DOHH2 (cell line): ENCODE results near the gene LPIN1.

Source experiments
- H3F3A ChIP-seq: fragments of 200-600 bp; sonication (generic), shearing (Covaris generic); 2 replicates; pipeline ENCODE4 v1.6.0; 2016; ENCODE audit warnings: antibody characterized with exemption, mild to moderate bottlenecking; ENCODE audit not compliant: control insufficient read depth, insufficient read depth
- H3K27ac ChIP-seq: fragments of 200-600 bp; sonication (generic); 2 replicates; pipeline ENCODE4 v1.5.1; 2014; ENCODE audit warnings: low read depth, mild to moderate bottlenecking, low read length, moderate library complexity
- H3K27me3 ChIP-seq: fragments of 200-600 bp; sonication (generic); 2 replicates; pipeline ENCODE4 v1.6.1; 2014; ENCODE audit warnings: mild to moderate bottlenecking, low read length, mixed read lengths; ENCODE audit not compliant: control insufficient read depth
- H3K36me3 ChIP-seq: fragments of 200-600 bp; sonication (generic); 2 replicates; pipeline ENCODE4 v1.6.1; 2014; ENCODE audit warnings: mild to moderate bottlenecking, low read length, moderate library complexity, mixed read lengths; ENCODE audit not compliant: control insufficient read depth
- H3K4me1 ChIP-seq: fragments of 200-600 bp; sonication (generic); 2 replicates; pipeline ENCODE4 v1.6.1; 2014; ENCODE audit warnings: mild to moderate bottlenecking, low read length, mixed read lengths; ENCODE audit not compliant: control insufficient read depth
- H3K4me2 ChIP-seq: fragments of 200-600 bp; sonication (generic); 2 replicates; pipeline ENCODE4 v1.6.0; 2014; ENCODE audit warnings: mild to moderate bottlenecking, low read length, moderate library complexity
- H3K4me3 ChIP-seq: fragments of 200-600 bp; sonication (generic); 2 replicates; pipeline ENCODE4 v1.5.1; 2014; ENCODE audit warnings: mild to moderate bottlenecking, low read length, mixed read lengths
- H3K79me2 ChIP-seq: fragments of 200-600 bp; sonication (generic); 2 replicates; pipeline ENCODE4 v1.6.1; 2014; ENCODE audit warnings: mild to moderate bottlenecking, low read length, mixed read lengths; ENCODE audit not compliant: control insufficient read depth
- H3K9me2 ChIP-seq: fragments of 200-600 bp; sonication (generic); replicated peaks from 2 replicates; pipeline ENCODE4 v1.6.1; 2014; ENCODE audit warnings: mild to moderate bottlenecking, low read length, mixed read lengths; ENCODE audit not compliant: control insufficient read depth
- H3K9me3 ChIP-seq: fragments of 200-600 bp; sonication (generic); 2 replicates; pipeline ENCODE4 v1.6.1; 2014; ENCODE audit warnings: antibody characterized with exemption, low read length, mixed read lengths; ENCODE audit not compliant: control insufficient read depth, insufficient read depth
- H4K20me1 ChIP-seq: fragments of 200-600 bp; sonication (generic); 2 replicates; pipeline ENCODE4 v1.6.0; 2014; ENCODE audit warnings: low read depth, mild to moderate bottlenecking, antibody characterized with exemption, low read length, moderate library complexity; ENCODE audit not compliant: control insufficient read depth, insufficient read depth
- EZH2phosphoT487 ChIP-seq: fragments of 200-600 bp; sonication (generic); IDR thresholded peaks from 2 replicates; pipeline ENCODE4 v1.6.1; 2017; ENCODE audit warnings: borderline replicate concordance, mild to moderate bottlenecking, antibody characterized with exemption, low read length, moderate library complexity, mixed read lengths
- TF ChIP-seq, protein P1 (sequence below): fragments of 200-600 bp; sonication (generic); IDR thresholded peaks from one replicate; pipeline ENCODE4 v1.5.1; 2014; ENCODE audit warnings: antibody characterized with exemption, mild to moderate bottlenecking, low read depth, low read length; ENCODE audit not compliant: poor library complexity, severe bottlenecking

Gene LPIN1

DNA sequence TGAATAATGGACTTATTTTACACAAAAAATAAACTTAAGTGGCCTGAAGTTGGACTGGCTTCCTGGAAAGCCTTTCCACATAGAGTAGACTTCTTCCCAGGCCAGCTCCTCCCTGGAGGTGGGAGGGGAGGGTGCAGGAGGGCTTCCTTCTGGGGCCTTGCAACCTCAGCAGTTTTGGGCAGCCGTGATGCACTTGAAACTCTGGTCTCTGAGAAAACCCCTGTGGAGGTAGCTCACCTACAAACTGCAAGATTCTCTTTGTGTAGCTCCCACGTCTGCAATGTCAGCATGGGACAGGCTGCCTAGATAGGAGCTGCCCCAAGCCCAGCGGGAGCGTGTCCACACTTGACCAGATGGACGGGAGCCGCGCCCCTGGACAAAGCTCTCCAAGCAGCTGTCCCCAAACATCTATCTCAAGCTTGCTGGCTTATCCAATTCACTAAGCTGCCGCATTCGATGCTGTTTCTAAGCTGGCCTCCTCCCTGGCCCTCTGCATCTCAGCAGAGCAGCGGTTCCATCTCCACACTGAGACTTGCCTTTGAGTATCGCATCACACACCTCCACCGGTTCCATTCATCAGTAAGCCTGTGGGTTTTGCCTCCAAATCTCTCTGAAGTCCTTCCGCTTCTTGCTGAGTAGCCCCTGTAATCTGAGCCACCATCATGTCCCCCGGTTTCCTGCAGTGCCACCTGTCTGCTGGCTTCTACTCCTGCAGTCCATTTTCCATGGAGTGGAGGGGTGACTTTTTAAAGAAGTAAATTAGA is 1.6 kb upstream of the LPIN1 start:
- peaks cover 24% of the 10 kb centered on the region for H3K79me2 ChIP-seq
- no peak overlapping the region for H3K27ac ChIP-seq
- peak overlapping the region; percentile 40; the same call in 1 of the 2 replicates for H3K4me2 ChIP-seq
- no peak overlapping the region for H3K4me3 ChIP-seq
- H4K20me1 ChIP-seq = peaks cover 16% of the 10 kb centered on the region
- no peaks in the 10 kb centered on the region for H3K9me2 ChIP-seq
- peaks cover 8% of the 10 kb centered on the region for H3K27me3 ChIP-seq
- no peaks in the 10 kb centered on the region for H3K9me3 ChIP-seq
- peaks cover 20% of the 10 kb centered on the region for H3F3A ChIP-seq
- H3K36me3 ChIP-seq = no peaks in the 10 kb centered on the region
- TF ChIP-seq EZH2phosphoT487 = no peak
- TF ChIP-seq, protein P1, sequence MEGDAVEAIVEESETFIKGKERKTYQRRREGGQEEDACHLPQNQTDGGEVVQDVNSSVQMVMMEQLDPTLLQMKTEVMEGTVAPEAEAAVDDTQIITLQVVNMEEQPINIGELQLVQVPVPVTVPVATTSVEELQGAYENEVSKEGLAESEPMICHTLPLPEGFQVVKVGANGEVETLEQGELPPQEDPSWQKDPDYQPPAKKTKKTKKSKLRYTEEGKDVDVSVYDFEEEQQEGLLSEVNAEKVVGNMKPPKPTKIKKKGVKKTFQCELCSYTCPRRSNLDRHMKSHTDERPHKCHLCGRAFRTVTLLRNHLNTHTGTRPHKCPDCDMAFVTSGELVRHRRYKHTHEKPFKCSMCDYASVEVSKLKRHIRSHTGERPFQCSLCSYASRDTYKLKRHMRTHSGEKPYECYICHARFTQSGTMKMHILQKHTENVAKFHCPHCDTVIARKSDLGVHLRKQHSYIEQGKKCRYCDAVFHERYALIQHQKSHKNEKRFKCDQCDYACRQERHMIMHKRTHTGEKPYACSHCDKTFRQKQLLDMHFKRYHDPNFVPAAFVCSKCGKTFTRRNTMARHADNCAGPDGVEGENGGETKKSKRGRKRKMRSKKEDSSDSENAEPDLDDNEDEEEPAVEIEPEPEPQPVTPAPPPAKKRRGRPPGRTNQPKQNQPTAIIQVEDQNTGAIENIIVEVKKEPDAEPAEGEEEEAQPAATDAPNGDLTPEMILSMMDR = peak; percentile 68
- peaks cover 58% of the 10 kb centered on the region for H3K4me1 ChIP-seq

DNA sequence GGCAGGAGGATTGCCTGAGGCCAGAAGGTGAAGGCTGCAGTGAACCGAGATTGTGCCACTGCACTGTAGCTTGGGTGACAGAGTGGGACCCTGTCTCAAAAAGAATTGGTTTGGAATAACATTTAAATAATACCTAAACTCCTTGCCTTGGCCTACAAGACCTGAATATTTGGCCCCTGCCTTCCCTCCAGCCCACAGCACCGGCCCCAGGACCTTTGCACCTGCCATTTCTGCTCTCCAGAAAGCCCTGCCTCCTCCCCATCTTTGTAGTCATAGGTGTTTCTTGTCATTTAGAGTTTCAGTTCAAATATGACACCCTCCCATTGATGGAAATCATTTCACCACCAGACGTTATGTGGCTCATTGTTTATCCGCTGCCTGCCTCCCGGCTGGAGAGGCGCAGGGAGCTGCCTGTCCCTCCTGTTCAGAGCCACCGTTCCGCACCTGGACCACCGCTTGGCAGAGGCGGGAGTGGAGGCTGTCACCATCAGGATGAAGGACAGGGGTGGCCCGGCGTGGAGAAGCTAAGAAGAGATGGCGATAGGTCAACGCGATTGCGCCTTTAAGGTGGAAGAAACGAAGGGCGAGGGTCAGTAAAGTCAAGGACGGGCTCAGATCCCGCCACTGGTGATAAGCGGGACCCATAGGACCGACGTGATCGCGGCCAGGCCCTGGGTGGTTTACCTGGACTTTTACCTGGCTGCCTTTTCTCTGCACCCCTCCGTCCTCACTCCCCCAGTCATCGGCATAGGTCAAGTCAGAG is 638 bp upstream of the LPIN1 start:
- Histone ChIP-seq H3K4me1 (peaks cover 68% of the 10 kb centered on the region), H3K4me2 (peak overlapping the region; percentile 63), H3K27me3 (peaks cover 4% of the 10 kb centered on the region; the same call in 1 of the 2 replicates), H3K4me3 (peak overlapping the region; percentile 83), H3F3A (peaks cover 28% of the 10 kb centered on the region), H3K9me3 (no peaks in the 10 kb centered on the region), H4K20me1 (peaks cover 16% of the 10 kb centered on the region), H3K9me2 (no peaks in the 10 kb centered on the region), H3K36me3 (no peaks in the 10 kb centered on the region), H3K27ac (no peak overlapping the region), H3K79me2 (peaks cover 25% of the 10 kb centered on the region)
- TF ChIP-seq, protein P1 = no peak
- TF ChIP-seq EZH2phosphoT487 = no peak

DNA sequence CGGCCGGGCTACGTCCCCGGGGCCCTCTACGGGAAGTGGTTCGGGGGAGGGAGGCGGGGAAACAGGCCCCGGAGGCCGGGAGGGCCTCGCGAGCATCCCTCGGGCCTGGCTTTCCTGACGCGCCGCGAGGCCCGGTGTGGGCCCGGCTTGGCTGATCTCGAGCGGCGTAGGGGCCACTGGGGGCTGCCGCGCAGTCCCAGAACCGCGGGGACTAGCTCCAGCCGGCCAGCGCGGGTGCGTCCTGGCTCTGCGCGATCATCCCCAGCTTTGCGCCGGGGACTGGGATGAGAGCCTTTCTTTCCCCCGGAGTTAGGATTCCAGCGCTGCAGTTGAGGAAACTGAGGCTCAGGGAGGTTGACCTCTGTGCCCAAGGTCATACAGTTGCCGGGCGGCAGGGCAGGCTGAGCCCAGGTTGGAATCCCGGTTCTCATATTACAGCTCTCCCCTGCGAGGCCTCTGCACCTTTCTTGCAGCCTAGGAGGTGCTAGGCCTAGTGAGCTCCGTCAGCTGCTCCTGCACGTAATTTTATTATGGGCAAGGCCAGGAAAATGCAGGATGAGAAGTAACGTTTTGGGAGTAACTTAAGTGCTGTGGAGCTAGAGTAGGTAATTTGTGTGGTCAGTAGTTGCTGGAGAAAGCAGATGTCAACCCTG is 501 bp downstream of the LPIN1 start:
- no peaks in the 10 kb centered on the region for H3K9me2 ChIP-seq
- TF ChIP-seq EZH2phosphoT487 = no peak
- TF ChIP-seq, protein P1 = no peak
- H3K27me3 ChIP-seq = 0 out of 2 replicates have a peak, but pooled peaks cover 4% of the 10 kb centered on the region
- peaks cover 1% of the 10 kb centered on the region; the same call in 1 of the 2 replicates for H3K36me3 ChIP-seq
- peaks cover 80% of the 10 kb centered on the region for H3K4me1 ChIP-seq
- H4K20me1 ChIP-seq = peaks cover 16% of the 10 kb centered on the region
- peak overlapping the region; percentile 83 for H3K4me3 ChIP-seq
- H3K79me2 ChIP-seq = peaks cover 35% of the 10 kb centered on the region
- H3K9me3 ChIP-seq = no peaks in the 10 kb centered on the region
- peak overlapping the region; percentile 89 for H3K27ac ChIP-seq
- peaks cover 33% of the 10 kb centered on the region for H3F3A ChIP-seq
- peak overlapping the region; percentile 82 for H3K4me2 ChIP-seq
